ENCODE data around the gene EYA2. TPM values are rescaled to one million over a fixed set of nuclear protein-coding genes. Genes with fewer than 3 reads are reported as not detected.

EYA2 gene
- polyA plus RNA-seq, 3 donors, result 0.49 to 0.83 (median 0.75) TPM

DNA sequence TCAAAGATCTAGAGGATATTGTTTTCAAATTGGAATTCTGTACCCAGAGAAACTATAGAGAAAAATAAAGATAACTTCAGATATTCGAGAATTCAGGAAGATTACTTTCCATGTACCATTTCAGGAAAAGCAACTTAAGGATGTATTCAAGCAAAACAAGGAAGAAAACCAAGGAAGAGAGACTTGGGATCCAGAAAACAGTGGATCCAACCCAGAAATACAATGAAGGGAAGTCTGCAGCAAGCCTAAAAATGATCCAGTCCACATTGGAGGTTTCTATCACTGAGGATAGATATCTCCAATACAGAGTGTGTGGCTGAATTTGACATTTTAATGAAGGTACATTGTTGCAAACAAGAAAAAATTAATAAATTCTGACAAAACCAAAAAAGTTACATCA is 201.0 kb downstream of the EYA2 start:
- no peak for DNase-seq (ENCODE audit: low read depth in 3 of 3, low spot score in 2 of 3)

DNA sequence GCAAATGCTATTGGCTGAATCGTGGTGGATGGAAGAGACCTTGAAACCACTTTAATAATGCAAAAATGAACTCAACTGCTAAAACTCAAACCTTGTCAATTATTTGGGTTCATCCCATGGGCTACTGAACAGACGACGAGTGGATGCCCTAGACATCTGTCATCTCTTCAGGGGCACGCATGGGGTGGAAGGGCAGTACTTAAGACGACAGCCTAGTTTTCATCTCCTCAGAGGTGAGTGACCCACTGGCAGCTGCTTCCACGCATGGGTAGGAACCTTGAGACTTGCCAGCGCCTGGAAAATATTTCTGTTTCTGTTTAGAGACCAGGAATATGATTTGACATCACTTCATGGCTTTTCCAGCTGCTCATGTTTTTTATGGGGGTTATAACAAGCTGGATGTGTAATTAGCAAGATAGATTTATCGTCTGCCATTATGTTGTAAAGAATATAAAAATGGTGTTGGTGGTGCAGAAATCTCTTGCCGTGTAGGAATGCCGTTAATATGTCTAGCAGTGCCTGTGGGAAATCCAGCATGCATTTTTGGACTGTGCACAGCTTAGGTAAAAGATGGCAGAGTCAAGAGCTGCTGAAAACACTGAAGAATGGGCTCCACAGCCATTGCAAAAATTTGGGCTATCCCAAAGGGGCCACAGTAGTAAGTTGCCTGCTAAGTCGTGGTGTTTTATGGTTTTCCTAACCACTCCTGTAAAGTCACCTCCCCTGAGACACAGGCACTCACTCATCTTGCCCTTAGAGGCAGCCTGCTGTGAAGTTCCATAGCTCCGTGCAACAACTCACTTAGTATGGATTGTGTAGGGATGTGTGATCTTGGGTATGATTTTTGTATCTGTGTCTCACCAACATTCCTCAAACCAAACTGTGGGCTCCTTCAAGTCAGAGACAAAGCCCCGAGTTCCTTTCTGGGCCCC is 203.3 kb downstream of the EYA2 start:
- no peak for DNase-seq (ENCODE audit: low read depth in 3 of 3, low spot score in 2 of 3)

- DNase-seq (ENCODE audit: low read depth in 3 of 3, low spot score in 2 of 3), result no peak
Measured at GRCh38 chr20:47099093-47099492, 204.4 kb downstream of the EYA2 start.

GRCh38 chr20:47099825-47100441 is 205.3 kb downstream of the EYA2 start:
- no peak for DNase-seq (ENCODE audit: low read depth in 3 of 3, low spot score in 2 of 3)

DNA sequence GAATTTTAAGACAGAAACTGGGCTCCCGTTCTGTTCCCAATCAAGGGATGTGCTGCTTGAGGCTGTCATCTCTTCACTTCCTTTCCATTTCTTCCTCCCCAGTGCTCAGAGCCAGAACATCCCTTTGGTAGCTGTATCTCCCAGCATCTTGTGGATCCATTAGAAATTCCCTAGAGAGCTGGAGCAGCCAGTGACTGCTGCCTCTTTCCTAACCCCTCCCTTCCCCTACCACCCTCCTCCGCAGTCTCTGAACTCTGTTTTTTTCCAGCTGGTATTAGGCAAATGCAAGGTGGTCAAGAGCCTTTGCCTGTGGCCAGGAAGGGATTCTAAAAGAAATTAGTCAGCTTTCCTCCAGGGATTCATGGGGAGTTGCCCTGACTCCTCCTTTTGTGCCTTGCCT is 208.0 kb downstream of the EYA2 start:
- no peak for DNase-seq (ENCODE audit: low read depth in 3 of 3, low spot score in 2 of 3)

DNA sequence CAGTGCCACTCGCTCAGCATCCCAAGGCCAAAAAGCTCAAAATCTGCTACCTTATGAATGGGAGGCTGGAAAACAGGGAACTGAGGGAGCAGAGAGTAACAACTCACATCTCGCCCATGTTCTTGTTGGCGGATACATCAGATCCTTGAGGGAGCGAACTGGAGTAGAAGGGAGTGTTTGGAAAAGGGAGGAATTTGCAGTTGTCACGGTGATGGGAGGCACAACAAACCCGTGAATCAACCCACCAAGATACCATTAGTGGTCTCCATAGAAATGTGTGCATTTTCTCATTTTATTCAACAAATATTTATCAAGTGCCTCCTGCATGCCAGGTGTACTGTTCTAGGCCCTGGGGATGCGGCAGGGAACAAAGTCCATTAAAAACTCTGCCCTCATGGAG is 212.1 kb downstream of the EYA2 start:
- DNase-seq (ENCODE audit: low read depth in 3 of 3, low spot score in 2 of 3), result no peak

DNA sequence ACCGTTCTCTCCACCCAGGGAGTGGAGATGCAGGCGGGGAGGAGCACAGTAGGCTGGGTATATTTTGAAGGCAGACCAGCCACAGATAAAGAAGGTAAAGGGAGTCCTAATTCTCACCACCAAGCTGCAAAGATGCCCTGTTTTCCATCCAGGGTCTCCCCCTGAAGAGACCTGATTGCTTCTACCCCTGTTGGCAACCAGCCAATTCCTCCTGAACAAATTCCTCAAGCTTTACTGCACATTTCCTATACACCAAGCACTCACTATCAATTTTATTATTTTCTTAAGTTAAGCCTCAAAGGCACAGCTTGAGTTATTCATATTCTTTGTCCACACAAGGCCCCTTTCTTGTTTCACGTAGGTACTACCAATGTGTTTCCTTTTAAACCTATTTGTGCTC is 214.4 kb downstream of the EYA2 start:
- no peak for DNase-seq (ENCODE audit: low read depth in 3 of 3, low spot score in 2 of 3)

GRCh38 chr20:47110819-47111218 is 216.2 kb downstream of the EYA2 start:
- no peak for DNase-seq (ENCODE audit: low read depth in 3 of 3, low spot score in 2 of 3)

DNA sequence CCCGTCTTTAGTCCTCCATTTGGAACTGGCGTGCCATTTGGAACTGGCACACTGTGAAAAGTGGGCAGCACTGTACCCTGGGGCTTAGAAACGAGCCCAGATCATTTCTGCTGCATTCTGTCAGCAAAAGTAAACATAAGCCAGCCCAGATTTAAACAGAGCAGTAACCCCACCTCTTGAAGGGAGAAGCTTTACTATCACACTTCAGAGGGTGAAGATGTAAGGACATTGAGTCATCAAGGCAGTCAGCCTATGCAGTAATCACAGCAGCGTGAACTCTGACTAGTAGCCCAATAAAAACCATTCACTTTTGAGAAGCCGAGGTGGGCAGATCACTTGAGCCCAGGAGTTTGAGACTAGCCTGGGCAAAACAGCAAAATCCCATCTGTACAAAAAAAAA is 216.9 kb downstream of the EYA2 start:
- DNase-seq (ENCODE audit: low read depth in 3 of 3, low spot score in 2 of 3), result no peak

DNA sequence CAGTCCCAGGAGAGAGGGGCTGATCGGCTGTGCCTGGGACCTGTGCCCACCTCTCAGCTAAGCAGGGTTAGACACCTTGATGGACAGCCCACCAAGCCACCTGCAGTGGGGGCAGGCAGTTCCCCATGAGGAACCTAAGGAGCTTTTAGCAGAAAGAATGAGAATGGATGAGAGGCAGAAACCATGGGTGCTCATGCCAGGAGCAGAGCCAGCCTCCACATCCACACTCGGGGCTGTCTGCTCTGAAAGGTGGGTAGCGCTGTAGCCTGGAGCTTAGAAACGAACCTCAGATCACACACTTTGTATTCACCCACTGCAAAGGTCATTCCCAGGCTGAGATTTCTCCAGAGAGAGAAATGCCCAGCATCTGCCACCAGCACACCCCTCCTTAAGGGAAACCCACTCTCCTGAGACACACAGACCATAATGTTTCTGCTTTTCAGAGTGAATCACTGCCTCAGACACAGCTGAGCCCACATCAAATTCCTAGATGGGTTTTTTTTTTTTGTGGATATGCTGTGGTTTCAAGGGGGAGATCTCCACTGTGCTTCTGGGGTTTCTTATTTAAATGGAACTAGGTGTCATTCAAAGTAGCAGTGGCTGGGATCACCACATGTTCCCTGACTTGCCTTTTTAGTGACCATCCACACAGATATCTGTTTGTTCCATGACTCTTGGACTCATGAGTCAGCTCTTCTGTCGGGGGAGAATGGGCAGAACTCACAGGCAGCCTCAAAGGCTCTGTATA is 218.9 kb downstream of the EYA2 start:
- no peak for DNase-seq (ENCODE audit: low read depth in 3 of 3, low spot score in 2 of 3)

DNA sequence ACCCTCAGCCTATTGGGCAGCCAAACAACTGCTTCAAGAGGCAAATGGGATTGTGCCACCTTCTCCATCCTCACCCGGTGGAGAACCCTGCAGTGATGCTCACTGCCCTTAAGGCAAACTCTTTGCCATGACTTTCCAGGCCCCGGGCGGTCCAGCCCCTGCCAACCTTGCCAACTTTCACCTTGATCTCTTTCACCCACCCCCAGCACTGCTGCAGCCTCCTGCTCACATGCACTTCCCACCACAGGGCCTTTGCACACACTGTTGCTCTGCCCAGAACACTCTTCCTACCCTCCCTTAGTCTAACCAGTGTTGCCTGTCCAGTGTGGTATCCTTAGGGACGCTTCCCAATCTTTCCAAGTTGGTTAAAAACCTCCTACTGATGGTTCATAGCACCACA is 221.1 kb downstream of the EYA2 start:
- no peak for DNase-seq (ENCODE audit: low read depth in 3 of 3, low spot score in 2 of 3)

DNA sequence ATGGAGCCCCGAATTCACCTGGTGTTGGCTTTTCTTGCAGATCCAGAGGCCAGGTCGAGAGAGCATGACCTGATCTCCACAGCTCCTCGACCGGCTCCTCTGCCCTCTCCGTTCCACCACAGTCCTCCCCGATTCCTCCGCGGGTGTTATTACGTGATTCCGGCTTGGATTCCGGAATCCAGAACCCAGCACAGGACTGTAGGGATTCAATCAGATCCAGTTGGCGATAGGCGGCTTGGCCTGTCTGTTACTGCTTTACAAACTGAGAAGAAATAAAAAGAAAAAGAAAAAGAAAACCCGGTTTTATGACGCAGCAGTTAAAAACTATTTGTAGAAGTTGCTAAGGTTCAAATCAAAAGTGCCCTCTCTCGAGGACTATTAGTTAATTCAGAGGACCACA is 222.7 kb downstream of the EYA2 start:
- no peak for DNase-seq (ENCODE audit: low read depth in 3 of 3, low spot score in 2 of 3)

DNA sequence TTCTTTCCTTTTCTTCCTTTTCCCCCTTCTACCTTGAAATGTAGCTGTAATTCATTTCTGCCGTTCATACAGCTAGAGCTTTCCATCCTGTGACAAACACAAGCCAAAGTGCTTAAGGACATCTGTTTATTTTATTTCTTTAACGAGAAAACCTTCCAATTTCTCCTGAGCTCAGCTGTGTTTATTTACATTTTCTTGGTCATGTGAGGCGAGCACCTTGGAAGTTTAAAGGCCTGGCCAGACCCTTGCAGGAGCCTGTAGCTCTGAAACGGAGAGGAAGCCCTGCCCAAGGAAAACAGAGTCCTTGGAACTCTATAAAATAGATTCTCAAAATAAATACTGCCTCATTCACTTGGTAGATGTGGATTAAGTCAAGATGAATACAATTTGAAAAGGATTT is 223.1 kb downstream of the EYA2 start:
- no peak for DNase-seq (ENCODE audit: low read depth in 3 of 3, low spot score in 2 of 3)

DNA sequence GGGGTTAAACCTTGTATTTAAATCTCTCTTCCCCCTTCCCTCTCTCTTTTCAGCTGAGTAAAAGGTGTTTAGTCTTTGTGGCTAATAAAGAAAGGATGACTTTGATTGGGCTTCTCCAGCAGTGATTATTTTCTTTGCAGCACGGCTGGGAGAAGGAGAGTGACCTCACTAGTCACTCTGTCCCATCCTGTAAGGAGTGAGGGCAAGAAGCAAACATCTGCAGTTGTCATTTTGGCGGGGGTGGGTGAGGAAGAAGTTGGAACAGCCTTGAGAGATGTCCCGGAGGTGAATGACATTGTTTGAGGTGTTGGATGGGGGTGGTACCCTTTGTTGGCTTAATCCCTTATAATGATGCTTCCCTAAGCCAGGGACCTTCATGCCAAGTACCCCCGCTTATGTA is 223.6 kb downstream of the EYA2 start:
- DNase-seq (ENCODE audit: low read depth in 3 of 3, low spot score in 2 of 3), result no peak

GRCh38 chr20:47118641-47119040 is 224.0 kb downstream of the EYA2 start:
- DNase-seq (ENCODE audit: low read depth in 3 of 3, low spot score in 2 of 3), result no peak

GRCh38 chr20:47120346-47120936 is 225.8 kb downstream of the EYA2 start:
- DNase-seq (ENCODE audit: low read depth in 3 of 3, low spot score in 2 of 3), result no peak

- DNase-seq (ENCODE audit: low read depth in 3 of 3, low spot score in 2 of 3), result no peak
Measured at GRCh38 chr20:47122560-47122959, 227.9 kb downstream of the EYA2 start.

GRCh38 chr20:47124181-47124717 is 229.6 kb downstream of the EYA2 start:
- no peak for DNase-seq (ENCODE audit: low read depth in 3 of 3, low spot score in 2 of 3)

GRCh38 chr20:47125508-47125757 is 230.8 kb downstream of the EYA2 start:
- no peak for DNase-seq (ENCODE audit: low read depth in 3 of 3, low spot score in 2 of 3)

DNA sequence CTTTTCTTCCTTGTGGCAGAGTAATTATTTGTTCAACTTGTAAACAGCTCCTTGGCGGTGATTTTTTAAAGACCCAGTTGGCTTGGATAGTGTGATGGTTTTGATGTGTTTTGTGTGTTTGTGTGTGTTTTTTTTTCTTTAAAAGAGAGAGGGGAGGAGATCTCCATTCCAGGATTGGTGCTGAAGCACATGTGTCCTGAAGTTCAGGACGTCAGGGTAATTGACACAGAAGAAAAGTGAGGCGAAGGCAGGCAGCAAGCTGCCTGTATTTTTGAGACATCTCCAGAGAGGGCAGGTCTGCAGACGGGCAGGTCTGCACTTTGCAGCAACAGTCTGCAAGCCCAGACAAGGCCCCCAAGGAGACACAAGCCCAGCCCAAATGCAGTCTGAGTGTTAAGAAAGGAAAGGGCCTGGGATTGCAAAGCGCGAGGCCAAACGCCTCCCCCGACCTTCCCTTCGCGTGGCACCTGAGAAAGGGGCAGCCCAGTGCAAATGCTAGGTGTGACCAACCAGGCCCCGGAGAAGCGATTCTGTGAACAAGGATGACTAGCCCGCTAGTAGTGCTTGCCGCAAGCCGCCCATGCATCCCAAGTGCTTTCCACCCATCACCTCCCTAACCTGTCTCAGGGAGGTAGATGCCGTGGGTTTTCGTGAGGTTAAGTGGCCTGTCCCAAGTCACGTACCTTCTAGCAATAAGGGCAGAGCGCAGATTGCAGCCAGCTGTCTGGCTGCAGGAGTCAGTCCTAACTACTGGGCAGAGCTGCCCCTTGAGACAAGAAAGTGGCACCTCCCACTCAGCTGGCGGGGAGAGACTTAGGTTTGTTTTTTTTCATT is 231.3 kb downstream of the EYA2 start:
- no peak for DNase-seq (ENCODE audit: low read depth in 3 of 3, low spot score in 2 of 3)
